Brain microvascular endothelial cell (primary cell): ENCODE data around the gene GALNT13.

Source experiments
- DNase-seq: peaks from one replicate; pipeline ENCODE4 v3.0.0-alpha.2; 2020
- H3K27ac ChIP-seq: fragments of 250-450 bp; sonication (Bioruptor Pico); 2 replicates; pipeline ENCODE4 v1.5.1; 2020; ENCODE audit warnings: mild to moderate bottlenecking, moderate library complexity
- H3K27me3 ChIP-seq: fragments of 250-450 bp; sonication (Bioruptor Pico); replicated peaks from 2 replicates; pipeline ENCODE4 v1.5.1; 2020; ENCODE audit warnings: mild to moderate bottlenecking
- H3K36me3 ChIP-seq: fragments of 250-450 bp; sonication (Bioruptor Pico); replicated peaks from 2 replicates; pipeline ENCODE4 v1.5.1; 2020; ENCODE audit warnings: mild to moderate bottlenecking
- H3K4me3 ChIP-seq: 2 replicates; pipeline ENCODE4 v1.5.1; 2011; ENCODE audit warnings: low read depth, mild to moderate bottlenecking, control low read depth, low read length, moderate library complexity
- CTCF ChIP-seq: IDR thresholded peaks from 2 replicates; pipeline ENCODE4 v1.5.1; 2011; ENCODE audit warnings: low read depth, mild to moderate bottlenecking, moderate library complexity, low read length, control low read depth, inconsistent platforms; ENCODE audit errors: missing control alignments
- in situ Hi-C: cut with HindIII; loops from 2 replicates; pipeline ENCODE4 v1.10.0; 2017; ENCODE audit warnings: low sequenced_read_pairs, low pct_ligation_motif_present

Gene GALNT13

DNA sequence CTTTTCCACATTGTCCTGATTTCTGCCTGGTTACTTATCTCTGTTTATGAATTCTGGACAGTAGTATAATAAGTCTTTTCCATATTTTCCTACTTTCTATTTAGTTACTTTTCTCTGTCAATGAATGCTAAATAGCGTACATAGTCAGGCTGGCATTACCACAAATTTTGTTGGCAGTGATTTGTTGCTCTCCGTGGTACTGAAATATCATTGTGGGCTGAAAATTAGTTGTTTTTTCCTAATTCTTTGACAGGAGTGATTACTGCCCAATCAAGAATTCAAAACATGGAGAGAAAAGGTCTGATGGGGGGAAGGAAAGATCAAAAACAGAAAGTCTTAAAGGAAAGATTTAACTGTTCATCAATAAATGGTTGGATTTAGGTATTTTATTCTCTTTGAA lies 7.7 kb upstream of the GALNT13 start:
- H3K27me3 ChIP-seq: no peaks in the 10 kb centered on the region
- no peaks in the 10 kb centered on the region for H3K36me3 ChIP-seq
- no peak for DNase-seq
- no peak overlapping the region for H3K4me3 ChIP-seq
- in situ Hi-C loops: no loop called here
- H3K27ac ChIP-seq: no peak overlapping the region
- TF ChIP-seq CTCF: no peak

- H3K27ac ChIP-seq: no peak overlapping the region
- no peak overlapping the region for H3K4me3 ChIP-seq
- no peaks in the 10 kb centered on the region for H3K36me3 ChIP-seq
- in situ Hi-C loops: no loop called here
- no peak for DNase-seq
- peaks cover 5% of the 10 kb centered on the region for H3K27me3 ChIP-seq
- no peak for TF ChIP-seq CTCF
These were observed 5.1 kb upstream of the GALNT13 start for GRCh38 chr2:153866595-153866994.

- in situ Hi-C loops: no loop called here
- Histone ChIP-seq H3K4me3 (no peak overlapping the region), H3K36me3 (no peaks in the 10 kb centered on the region), H3K27ac (no peak overlapping the region), H3K27me3 (peaks cover 13% of the 10 kb centered on the region)
- no peak for DNase-seq
- TF ChIP-seq CTCF: no peak
These were observed 1.4 kb upstream of the GALNT13 start for GRCh38 chr2:153870308-153870707.

DNA sequence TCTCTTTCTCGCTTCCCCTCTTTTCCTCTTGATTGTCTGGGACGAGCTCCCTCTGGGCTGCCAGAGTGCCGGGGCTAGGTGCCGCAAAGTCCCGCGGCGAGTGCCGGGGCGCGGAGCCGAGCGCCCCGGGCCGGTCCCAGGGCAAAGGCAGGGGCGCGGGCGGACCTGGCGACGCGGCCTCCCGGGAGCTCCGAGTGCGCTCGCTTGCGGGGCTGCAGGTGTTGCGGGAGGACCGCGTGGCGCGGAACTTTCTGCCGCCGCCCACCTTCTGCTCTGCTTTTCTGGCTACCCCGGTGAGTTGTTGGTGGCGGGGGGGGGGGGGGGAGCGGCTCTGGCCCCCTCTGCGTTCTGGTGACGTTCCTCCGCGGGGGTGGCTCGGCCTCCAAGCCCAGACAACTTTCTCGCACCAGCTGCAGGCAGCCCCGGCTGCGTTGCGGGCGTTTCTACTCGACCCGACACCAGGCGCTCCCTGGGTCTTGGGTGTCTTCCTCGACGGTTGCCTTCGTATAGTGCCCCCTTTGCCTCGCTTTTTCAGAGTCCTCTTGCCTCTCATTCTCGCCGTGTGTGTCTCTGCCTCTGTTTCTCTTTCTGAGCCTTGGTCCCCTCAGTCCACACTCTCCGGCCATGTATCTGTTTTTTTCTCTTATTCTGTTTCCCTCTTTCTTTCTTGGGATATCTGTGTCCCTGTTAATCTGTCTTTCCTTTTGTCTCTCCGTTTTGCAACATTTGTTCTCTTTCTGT lies 759 bp downstream of the GALNT13 start:
- Histone ChIP-seq H3K36me3 (no peaks in the 10 kb centered on the region), H3K27me3 (peaks cover 13% of the 10 kb centered on the region), H3K4me3 (peak overlapping the region; percentile 29), H3K27ac (no peak overlapping the region)
- TF ChIP-seq CTCF: no peak
- in situ Hi-C loops: no loop called here
- no peak for DNase-seq

DNA sequence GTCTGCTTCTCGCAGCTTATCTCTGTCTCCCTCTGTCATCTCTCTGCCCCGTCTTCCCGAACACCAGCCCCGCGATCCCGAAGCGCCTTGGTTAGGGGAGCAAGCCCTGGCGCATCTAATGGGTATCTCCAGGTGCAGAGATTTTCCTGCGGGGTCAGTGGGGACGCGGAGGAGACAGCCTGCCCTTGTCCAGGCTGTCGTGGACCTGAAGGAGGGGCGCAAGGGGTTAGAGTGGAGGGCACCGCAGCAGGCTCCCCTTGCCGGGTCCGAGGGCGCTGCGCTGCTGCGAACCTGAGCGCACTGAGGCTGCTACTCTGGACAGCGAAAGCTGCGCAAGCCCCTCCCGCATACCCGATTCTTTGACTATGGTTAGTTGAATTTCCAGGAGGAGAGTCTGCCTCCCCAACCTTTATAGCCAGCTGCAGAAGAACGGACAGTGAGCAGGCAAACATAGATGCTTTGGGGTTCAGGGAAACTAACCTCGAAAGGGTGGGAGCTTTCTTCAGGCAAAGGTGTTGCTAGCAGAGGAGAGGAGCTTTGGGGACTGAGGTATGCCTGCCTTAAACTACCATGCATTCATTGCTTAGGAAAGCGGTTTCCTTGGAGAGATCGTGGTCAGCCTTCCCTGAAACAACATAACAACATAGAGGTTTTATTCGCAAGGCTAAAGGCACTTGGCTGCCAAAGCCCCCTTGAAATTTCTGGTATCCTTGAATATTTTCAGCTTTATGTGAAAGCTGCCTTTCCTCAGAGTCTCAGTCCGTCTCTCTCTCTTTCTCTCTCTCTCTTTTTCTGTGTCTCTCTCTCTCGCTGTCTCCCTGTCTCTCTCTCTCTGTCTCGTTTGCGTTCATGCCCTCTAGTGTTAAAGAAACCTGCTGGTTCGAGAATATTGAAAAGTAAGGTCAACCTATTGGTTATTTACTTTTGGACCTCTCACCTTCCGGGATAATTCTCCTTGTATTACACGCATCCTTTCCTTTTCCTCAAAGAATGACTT lies 1.6 kb downstream of the GALNT13 start:
- DNase-seq: no peak
- Histone ChIP-seq H3K27ac (no peak overlapping the region), H3K36me3 (no peaks in the 10 kb centered on the region), H3K27me3 (peaks cover 13% of the 10 kb centered on the region), H3K4me3 (no peak overlapping the region)
- no peak for TF ChIP-seq CTCF
- in situ Hi-C loops: no loop called here
